Fibroblast of villous mesenchyme (primary cell): ENCODE data around the gene CFAP52. TPM values are rescaled to one million over a fixed set of nuclear protein-coding genes. Genes with fewer than 3 reads are reported as not detected.
"Not testable (repeated sequence)": the region's sequence is repeated elsewhere in the genome, so short reads cannot be mapped to it uniquely, and the experiment has no call there.

Source experiments
- DNase-seq: peaks from one replicate; pipeline ENCODE4 v3.0.0-alpha.2; 2010; ENCODE audit warnings: low read depth
- H3K4me3 ChIP-seq: 2 replicates; pipeline ENCODE4 v1.5.1; 2011; ENCODE audit warnings: low read depth, mild to moderate bottlenecking, low read length
- CTCF ChIP-seq: IDR thresholded peaks from 2 replicates; pipeline ENCODE4 v1.5.1; 2012; ENCODE audit warnings: low read depth, mild to moderate bottlenecking, low read length; ENCODE audit not compliant: insufficient read depth
- total RNA-seq: library from RNA; depleted of rRNA; stranded (reverse); fragments of >200 nt; gene quantifications from 2 replicates; pipeline ENCODE4 v1.2.3, GENCODE V29; 2012

The CFAP52 gene
- total RNA-seq, 1 donor, result 0.43 TPM

- H3K4me3 ChIP-seq, result no peak overlapping the region
- DNase-seq, result no peak
- TF ChIP-seq CTCF, result no peak
Measured at GRCh38 chr17:9622961-9623360, 46.5 kb downstream of the CFAP52 start.

GRCh38 chr17:9628509-9628908 lies 52.1 kb downstream of the CFAP52 start:
- no peak for DNase-seq
- no peak for TF ChIP-seq CTCF
- no peak overlapping the region for H3K4me3 ChIP-seq

- DNase-seq, result no peak
- H3K4me3 ChIP-seq, result no peak overlapping the region
- no peak for TF ChIP-seq CTCF
Measured at GRCh38 chr17:9632741-9633140, 56.3 kb downstream of the CFAP52 start.

- no peak for DNase-seq
- no peak overlapping the region for H3K4me3 ChIP-seq
- no peak for TF ChIP-seq CTCF
Measured at GRCh38 chr17:9635340-9635739, 58.9 kb downstream of the CFAP52 start.

GRCh38 chr17:9636501-9636900 lies 60.1 kb downstream of the CFAP52 start:
- DNase-seq, result no peak
- no peak overlapping the region for H3K4me3 ChIP-seq
- TF ChIP-seq CTCF, result no peak

GRCh38 chr17:9640388-9640787 lies 63.9 kb downstream of the CFAP52 start:
- DNase-seq, H3K4me3 ChIP-seq: not testable (repeated sequence)

GRCh38 chr17:9643611-9644010 lies 67.2 kb downstream of the CFAP52 start:
- DNase-seq, result no peak
- H3K4me3 ChIP-seq, result no peak overlapping the region
- no peak for TF ChIP-seq CTCF
